ENCODE data around the gene CENPM.

GRCh38 chr22:41913040-41913719 is 33.8 kb downstream of the CENPM start:
- TF ChIP-seq CTCF (conservative IDR thresholded peaks at IDR 0.05; ENCODE audit: low read length) (no peak), EZH2phosphoT487 (IDR thresholded peaks at IDR 0.05; ENCODE audit: borderline replicate concordance) (no peak)
